ENCODE data around the gene CRMP1.

Gene CRMP1

DNA sequence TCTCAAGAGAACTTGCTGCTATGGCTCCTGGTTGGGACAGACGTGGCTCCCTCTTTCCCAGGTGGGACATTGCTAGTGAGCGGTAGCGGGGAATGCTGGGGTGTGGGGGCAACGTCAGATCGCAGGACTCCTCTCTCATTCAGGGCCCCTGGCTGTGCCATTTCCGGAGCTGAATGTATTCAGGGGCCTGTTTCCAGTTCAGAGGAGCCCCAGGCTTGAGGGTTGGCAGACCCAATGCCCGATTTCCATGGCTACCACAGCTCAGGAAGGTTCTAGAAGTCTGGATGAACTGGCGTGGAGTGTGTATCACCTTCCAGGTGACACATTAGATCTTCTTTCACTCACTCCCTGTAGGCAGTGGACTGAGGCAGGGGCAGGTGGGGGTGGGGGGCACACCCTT lies 26.2 kb upstream of the CRMP1 start:
- no peak for DNase-seq

DNA sequence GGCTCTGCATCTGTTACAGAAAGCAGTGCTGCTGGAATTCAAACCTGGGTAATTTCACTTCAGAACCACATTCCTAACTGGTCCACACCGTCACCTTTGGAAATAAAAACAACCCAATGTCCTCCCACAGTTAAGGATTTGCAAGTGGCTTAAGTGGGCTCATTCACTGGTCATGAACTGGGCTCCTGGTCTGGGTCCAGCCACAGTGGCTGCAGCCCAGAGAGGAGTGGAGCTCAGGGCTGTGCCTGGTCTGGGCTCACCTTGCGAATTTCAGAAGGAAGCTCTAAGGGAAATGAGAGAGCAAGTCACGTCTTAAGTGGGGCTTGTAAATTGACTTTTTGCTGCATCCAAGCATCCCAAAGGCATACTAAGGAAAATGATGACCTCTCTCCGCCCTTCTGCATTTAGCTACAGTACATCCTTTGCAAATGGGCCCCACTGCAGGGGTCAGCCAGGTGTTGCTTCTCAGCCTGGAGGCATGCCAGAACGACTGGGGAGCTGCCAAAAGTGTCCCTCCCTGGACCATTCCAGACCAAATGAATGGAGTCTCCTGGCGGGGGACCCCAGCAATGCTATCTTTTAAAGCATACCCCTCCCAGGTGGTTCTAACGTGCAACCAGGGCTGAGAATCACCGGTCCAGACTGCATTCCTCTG lies 25.6 kb upstream of the CRMP1 start:
- DNase-seq: no peak

DNA sequence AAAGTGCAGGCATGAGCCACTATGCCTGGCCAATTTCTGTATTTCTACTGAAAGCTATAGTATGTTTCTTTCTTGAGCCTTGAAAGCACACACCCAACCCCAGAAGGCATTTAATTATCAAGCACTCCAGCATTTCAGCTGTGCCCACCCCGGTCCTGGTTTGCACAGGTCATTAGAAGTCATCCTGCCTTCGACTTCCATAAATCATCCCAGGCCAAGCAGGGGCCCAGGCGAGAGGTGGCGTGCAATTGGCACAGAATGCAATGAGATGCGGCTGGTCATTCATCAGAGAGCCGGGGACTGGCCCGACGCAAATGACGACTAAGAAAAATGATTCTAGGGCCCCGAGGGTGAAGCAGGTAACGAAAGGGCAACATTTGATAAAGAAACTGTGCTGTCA lies 24.8 kb upstream of the CRMP1 start:
- no peak for DNase-seq

DNA sequence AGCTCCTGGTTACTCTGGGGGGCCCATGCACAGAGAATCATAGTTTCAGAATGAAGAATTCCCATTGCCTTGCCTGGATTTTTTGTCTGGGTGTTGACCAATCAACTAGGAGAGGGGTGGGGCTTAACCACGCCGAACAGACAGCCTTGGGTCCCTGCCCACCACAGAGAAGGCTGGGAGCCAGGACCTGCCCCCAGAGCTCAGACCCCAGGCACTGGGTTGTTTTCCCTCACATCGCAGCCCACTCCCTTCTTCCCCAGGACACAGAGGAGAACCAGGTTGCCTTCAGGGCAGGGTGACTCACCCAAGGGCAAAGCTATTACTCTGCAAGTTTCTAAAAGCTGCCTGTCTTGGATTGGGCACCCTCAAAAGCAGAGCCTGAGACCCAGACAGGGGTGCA lies 23.3 kb upstream of the CRMP1 start:
- no peak for DNase-seq

DNA sequence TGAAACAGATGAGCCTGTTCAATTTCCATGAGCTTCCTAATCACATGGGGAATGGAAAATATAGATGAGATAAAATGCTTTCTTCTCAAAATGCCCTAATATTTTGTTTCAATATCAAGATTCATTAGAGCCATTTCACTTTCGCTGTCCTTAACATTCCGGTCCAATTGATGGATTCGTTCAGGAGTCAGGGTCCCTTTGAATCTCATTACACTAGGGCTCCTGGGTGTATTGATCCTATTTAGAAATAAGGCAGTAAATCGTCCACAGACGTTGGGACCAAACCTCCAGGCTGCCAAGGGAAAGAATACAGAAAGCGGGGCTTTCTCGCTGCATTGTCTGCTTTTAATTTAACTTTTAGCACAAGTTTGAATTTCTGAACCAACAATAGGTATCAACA lies 20.6 kb upstream of the CRMP1 start:
- DNase-seq: no peak

DNA sequence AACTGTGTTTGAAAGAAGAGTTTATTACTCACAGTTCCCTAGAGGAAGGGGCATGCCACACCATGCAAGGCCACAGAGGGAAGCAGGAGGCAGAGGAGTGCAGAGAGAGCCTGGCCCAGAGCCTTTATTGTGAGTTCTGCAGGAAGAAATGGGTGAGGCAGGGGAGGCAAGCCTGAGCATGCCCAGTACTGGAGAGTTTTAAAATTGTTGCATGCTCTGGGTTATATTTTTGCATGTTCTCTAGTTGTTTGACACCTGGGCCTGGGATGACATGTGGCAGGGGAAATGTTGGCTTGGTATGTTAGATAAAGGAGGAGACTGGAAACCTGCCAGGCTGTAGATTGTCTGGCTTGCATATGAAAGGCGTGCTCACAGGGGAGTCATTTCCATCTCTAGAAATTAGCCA lies 19.7 kb upstream of the CRMP1 start:
- peak; percentile 14 for DNase-seq

DNA sequence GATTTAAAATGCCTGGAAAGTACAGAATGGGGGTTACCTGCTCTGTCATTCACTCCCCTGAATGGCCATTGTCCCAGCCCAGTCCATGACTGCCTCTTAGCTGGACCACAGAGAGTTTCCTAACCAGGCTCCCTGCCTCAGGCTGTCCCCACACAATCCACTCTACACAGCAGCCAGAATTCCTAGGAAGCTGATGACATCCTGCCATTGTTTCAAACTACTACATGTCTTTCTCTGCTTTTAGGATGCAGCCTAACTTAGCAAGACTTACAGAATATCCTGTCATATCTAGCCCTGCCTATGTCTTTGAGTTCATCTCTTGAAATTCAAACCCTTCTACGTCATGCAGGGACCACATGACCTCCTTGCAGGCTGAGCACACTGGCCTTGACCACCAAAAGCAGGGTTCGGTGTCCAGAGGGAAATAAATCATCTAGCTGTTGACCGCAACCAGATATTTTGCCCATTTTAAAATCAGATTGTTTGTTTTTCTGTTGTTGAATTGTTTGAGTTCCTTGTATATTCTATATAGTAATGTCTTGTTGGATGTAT lies 16.1 kb upstream of the CRMP1 start:
- DNase-seq: no peak

DNA sequence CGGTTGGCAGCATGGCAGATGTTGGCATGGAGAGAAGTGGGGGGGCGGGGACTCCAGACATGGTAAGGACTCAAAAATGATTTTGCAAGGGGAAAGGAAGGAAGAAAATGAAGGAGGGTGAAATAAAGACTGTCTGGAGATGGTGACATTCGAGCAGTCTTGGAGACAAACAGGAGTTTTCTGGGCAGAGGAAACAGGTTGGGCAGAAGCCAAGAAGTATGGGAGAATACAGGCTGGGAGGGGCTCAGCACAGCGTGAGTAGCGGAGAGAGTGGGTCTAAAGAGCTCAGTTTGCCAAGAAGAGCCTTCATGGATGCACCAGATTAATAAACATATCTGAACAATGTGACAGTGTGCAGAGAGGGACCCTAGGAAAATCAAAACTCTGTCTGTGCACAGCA lies 13.3 kb upstream of the CRMP1 start:
- DNase-seq: peak; percentile 17

DNA sequence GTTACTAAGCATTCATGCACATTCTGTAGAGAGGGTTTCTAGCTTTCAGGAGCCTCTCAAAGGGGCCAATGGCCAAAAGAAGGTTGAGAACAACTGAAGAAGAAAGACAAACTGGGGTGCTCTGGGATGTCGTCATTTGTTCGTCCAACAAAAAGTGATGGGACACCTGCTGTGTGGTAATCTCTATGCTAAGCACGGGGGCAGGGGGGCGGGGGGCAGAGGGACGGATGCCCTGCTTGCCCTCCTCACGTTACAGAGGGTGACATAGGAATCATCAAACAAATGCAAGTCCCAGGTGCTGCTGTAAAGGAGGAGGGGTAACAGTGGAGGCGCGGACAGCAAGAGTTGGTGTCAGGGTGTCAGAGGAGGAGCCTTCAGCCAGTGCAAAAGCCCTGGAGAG lies 12.8 kb upstream of the CRMP1 start:
- no peak for DNase-seq

DNA sequence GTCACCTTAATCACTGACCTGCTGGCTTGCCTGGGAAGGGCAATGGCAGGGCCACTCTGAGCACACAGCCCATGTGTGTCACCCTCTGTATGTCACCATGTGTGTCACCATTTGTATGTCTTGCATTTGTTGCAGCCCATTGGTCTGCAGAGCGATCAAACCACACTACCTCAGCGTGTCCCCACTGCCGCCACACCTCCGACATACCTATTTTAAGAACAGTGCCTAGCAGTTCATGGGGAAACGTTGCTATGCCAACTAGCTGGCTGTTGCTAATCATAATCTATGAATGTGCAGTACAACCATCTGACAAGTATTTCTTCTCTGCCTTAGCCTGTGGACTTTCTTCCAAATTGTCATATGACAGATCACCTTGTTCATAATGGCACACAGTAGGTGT lies 8.0 kb upstream of the CRMP1 start:
- DNase-seq: no peak

DNA sequence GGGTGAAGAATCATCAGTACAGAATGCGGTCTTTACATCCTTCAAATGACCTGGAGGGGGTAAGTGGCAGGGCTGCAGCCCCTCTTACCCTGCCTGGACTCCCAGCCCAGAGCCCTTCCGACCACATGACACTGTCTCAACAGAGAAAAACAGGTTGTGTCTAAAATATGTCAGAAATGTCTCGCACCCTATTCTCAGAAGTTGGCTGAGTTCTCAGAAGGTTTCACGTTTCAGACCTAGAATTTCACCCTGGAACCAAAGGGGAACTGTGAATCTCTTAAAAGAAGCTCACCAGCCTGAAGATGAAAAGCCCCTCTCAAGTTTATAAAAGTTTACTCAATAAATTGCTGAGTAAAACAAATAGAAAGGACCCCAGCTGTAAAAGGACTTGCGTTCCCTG lies 7.0 kb upstream of the CRMP1 start:
- no peak for DNase-seq

DNA sequence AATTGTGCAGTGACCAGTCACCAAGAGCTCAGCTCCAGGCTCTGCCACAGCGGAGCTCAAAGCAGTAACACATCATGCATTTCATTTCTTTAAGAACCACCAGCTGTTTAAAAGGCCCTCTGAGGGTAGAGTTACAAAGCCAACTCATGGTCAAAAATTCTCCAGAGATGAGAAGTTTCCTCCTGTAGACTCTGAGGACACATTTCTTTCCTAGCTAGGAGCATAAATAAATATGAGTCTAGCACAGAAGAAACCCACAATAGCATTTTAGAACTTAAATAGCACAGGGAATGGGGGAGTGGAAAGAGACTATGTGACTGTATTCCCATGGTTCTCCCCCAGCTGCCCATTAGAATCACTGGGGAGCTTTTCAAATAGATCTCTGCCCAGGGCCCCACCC lies 6.5 kb upstream of the CRMP1 start:
- DNase-seq: no peak

DNA sequence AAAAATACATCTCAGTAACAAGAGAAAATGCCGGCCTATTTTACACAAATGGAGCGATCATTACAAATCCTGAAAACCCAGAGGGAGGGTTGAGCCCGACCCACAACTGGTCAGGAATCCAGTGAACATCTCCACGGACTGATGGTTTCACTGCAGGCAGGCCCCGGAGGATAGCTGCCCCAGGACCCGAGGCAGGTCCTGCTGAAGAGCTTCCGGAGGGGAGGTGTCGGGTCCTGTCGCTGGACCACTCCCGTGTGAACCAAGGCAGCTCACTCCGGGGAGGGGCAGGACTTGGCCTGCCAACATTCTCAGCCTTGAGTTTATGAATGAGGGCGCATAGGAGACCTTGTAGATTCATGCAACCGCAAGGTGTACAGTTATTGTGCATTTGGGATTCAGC lies 4.8 kb upstream of the CRMP1 start:
- no peak for DNase-seq

DNA sequence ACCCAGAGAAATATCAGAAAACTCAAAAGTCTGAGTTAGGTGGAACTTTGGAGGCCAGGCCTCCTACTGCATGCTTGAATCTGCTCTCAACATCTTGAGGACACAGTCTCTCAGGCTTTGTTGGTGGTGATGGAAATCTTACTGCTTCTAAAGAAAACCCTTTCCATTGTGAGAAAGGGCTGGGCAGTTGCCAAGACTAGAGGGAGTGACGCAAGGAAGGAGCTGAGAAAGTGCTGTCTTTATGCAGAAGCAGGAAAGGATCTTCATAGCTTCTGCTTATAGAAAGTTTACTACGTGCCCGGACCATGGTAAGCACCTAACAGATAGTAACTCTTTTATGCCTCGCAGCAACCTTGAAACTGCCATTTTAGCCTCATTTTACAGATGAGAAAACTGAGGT lies 2.4 kb upstream of the CRMP1 start:
- DNase-seq: no peak

DNA sequence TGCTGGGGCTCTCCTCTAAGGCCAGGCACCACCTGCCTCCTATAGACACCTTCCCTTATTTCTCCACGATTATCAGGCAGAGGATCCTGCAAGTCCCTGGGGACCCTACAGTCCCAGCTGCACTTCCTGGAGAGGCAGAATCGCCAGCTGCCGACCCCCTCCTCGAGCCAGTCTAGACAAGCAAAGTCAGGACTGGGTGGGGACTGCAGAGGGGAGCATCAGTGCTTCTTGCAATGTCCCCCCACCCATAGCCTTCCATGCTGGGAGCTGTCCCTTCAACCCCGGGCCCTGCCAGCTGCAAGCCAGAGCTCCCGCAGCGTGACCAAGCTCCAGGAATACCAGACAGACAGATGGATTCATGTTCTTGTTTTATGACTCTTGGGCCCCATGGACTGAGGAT lies 1.4 kb upstream of the CRMP1 start:
- DNase-seq: no peak

DNA sequence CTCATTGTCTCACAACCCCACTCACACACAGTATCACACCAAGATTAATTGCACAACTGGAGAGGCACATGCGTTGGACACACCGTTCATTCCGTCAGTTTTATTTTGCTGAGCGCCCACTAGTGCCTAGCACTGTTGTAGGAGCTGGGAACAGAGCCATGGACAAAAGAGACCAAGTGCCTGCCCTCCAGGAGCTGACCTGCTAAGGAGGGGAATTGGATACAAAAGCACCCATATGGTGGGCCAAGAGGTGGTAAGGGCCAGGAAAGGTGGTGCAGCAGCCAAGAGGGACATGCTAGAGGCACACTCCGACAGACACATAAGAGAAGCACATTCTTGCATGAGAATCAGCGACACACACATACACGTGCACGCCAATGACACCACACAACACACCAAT lies 705 bp upstream of the CRMP1 start:
- DNase-seq: no peak

DNA sequence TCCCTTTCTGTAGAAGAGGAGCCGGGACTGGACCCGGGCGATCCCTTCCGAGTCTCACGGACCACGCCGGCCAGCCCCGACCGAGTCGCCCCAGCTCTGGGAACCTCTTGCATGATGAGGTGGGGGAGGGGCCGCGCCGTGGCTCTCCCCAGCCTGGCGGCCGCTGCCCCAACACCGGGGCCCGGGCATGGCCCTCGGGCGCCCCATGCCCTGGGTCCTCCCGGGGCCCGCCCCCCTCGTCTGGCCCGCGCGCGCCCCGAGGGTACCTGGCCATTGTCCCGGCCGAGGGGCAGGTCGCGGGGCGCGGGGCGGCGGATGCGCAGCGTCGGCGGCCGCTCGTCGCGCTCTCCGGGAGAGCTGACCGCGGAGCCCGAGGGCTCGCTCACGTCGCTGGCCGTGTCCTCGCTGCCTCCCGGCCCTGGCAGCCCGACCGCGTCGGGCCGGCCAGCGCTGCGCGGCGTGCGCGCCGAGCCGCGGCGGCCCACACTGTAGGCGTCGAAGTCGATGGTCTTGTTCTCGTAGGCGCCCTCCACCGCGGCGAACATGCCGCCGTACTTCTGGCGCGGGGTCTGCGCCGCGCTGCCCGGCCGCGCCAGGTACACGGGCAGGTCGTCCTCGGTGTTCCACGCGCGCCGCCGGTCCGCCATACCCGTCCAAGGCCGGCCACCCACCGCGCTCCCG lies 423 bp downstream of the CRMP1 start:
- peak; percentile 4 for DNase-seq

DNA sequence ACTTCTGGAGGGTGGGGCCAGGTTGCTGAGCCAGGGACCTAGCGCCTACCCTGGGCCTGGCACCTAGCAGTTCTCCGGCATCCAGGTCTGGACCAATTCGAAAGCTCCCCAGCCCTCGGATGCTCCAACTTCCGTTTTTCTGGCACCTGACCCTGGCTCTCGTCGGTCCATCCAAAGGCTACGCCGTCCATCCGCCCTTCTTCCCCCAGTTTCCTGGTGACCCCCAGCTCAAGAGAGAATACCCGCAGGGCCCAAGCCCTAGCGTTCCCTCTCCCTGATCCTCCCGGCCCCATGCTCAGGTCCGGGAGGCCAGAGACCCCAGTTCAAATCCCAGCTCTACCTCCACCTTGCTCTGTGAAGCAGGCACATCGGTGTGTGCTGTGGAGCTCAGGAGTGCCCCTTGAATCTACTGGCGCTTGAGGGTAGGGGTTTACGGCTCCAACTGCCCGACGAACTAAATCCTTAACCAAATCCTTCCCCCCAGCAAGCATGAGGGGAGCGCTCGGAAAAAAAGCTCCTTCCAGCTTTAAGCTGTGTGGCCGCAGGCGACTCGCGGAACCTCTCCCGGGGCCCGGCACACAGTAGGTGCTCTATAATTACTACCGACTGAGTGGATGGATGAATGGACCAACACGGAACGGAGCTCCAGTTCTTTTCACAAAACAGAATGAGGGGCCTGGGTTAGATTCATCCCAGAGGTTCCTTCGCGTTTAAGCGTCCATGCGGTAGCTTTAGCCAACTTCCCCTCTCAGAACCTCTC lies 1.1 kb downstream of the CRMP1 start:
- DNase-seq: no peak

DNA sequence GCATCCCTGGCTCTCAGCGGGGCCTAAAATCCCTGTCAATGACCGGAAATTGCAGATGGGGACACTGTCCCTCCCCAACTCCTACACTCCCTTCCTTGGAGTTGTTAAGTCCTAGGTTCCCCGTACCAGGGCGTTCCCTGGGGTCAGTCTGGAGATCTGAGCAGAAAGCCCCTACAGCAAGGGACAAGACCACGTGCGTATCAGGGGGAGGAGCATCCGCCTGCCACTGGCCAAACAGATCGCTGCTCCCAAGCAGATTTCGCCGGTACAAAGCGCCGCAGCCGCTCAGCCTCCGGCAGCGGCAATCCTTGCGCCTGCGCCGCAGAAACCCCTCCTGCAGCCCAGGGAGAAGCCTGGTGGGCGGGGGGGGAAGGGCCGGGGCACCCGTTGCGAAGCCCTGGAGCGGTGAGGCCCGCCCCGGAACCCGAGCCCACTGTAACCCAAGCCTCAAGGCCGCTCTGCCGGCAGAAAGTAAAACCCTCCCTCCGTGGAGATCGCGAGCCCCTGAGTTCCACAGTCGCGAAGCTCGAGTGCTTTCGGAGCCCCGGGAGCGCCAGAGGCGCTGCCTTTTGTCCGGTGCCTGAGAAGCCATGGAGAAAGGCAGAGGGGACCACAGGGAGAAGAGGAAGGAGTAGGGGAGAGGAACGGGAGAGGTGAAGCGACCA lies 2.7 kb downstream of the CRMP1 start:
- peak; percentile 59 for DNase-seq

DNA sequence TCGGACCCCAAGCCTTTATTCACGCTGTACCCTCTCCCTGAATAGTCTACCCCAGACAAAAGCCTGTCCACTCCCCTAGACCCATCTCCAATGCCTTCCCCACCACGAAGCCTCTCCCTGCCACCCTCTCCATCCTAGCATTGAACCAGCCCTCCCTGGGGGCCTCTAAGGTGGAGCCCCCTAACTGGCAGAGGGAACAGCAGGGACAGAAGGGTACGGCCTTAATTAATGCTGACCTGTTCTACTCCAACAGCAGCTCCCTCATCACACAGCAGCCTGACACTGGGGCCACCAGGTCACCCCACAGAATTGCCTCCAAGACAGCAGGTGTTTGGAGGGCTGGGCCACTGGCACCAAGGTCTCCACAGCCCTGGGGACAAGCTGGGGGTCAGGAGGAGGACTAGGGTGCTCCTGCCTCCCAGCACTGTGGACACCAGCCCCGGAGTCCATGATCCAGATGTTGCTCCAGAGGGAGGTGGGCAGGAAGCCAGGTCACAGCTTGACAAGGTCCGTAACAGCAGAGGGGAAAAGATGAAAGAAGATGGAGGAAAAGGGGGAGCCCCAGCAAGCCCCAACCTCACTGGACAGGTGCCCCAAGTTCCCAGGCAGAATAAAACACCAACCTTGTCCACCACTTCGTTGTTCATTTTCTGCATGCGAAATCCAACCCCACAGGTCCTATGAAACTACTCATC lies 3.7 kb downstream of the CRMP1 start:
- no peak for DNase-seq

DNA sequence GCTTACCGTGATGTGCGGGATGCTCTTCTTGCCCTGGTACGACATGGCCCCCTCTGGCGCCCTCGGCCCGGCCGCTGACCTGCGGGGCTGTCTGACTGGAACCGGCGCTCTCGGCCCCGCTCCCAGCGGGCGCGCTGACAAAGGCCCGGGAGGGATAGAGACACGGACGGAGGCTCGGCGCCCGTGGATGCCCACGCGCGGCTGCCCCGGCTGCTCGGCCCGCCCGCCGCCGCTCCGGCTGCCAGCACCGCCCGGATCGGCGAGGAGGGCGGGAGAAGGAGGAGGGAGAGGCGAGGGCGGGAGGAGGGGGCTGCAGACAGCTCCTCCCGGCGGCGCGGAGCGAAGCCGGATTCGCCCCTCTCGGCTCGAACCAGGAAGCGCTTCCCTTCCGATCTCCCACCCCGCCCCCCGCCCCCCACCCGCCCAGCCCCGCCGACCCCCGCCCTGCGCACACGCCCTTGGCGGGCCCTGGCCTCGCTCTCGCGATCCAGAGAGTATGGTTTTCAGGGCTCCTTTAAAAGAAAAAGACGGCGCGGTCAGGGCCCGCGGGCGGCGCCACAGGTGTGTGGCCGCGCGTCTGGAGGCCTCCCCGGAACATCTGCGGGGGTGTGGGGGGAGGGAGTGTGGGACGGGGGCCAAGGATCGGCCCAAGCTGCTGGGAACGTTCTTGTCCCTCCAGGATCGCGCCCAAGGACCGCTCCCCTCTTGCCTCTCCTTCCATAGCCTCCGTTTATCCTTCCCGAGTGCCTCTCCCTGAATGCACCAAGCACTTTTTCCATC lies 4.5 kb downstream of the CRMP1 start:
- peak; percentile 17 for DNase-seq

Measured in DMS79 treated with DMSO at 0.1 percent for 48 hours (cell line).